GM18909 (cell line): Measurements from ENCODE around the gene POLR3G.

Source experiments
- ATAC-seq: cut with Tn5 transposase; IDR thresholded peaks from one replicate; pipeline ENCODE4 v1.9.1; 2021; ENCODE audit warnings: mild to moderate bottlenecking; ENCODE audit not compliant: unreplicated experiment, poor library complexity

POLR3G gene, protein sequence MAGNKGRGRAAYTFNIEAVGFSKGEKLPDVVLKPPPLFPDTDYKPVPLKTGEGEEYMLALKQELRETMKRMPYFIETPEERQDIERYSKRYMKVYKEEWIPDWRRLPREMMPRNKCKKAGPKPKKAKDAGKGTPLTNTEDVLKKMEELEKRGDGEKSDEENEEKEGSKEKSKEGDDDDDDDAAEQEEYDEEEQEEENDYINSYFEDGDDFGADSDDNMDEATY

DNA sequence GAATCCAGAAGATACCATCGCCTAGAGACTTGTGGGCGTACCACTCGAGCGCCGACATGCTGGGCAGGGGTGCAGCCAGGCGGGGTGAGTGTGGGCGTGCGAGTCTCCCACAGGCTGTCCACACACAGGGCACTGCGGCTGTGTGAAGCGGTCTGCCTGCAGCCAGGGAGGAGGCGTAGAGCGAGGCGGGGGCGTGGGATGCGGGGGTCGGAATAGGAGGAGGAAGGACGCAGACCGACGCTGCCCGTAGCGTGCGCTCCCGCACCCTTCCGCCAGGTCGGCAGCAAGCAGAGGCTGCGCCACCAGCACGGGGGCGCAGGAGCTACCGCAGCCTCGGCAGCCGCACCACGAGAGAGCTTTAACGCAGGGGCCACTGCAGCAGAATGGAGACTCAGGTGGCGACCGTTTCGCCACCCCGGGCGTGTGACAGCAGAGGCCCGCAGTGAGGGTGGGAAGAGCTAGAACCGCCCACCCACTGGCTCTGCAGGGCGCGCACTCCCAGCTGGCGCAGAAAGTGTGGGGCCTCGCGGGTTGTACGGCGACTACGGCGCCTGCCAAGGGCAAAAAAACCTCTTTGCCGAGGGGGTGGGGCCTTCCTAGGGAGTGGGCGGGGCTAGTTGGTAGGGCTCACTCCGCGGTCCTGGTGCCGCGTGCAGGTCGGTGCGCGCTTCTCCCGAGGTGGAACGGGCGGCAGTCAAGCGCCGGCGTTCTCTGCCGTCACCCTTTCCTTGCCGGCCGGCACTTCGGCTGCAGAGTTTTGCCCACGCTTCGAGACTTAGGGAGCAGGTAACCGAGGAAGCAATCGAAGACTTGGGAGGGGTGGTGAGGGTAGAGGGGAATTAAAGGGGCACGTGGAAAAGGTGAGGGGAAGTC is at the start of gene POLR3G, which contains the start of gene MBLAC2:
POLR3G (plus strand) TSS at position 630 of the 873 bp plus-strand sequence. CDS start 10,704 bp downstream, outside the sequence.
MBLAC2 (minus strand) TSS at position 537 of the 873 bp plus-strand sequence; CDS start at position 58, 479 bp downstream.
- peak; percentile 90 for ATAC-seq

DNA sequence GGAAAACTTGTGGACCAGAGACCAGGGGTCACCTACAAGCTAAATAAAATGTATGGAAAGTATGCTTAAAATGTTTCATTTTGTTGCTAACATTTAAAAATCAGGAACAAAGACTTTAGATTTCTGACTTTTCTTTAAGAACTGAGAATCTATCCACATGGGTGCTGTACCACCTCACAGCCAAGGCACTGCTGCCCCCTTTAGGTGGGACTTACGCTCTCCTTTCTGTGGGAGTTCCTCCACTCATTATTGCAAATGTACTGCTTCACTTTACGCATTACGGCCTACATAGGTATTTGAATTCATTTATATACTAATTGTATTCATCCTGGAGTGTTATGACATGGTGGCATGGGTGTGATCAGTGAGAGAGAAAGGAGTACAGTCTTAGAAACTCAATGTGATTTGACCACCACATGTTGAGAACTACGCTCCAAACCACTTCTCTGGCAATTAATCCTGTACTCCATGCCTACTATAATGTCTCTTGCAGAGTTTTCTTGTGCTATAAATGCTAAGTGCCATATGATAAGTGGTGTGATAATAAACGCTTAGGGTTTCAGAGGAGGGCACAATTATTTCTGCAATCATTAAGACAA is 40.4 kb upstream of the POLR3G start:
- peak; percentile 75 for ATAC-seq

DNA sequence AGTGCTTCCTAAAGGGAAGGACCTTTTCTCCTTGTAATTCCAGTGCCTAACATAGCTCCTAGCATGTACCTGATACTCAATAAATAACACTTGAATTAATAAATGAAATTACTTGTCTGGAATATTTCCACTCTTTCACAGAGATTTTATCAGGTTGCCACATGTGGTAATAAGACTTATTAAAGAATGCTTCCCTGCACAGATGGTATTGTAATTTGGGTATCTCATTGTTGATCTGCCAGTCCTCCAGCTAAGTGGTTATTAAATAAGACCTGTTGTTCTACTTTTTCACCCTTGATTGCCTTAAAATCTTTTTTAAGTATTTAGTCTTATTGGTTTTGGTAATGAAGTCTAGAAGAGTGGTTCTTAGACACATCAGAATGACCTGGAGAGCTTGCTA is 37.0 kb upstream of the POLR3G start:
- ATAC-seq: no peak

DNA sequence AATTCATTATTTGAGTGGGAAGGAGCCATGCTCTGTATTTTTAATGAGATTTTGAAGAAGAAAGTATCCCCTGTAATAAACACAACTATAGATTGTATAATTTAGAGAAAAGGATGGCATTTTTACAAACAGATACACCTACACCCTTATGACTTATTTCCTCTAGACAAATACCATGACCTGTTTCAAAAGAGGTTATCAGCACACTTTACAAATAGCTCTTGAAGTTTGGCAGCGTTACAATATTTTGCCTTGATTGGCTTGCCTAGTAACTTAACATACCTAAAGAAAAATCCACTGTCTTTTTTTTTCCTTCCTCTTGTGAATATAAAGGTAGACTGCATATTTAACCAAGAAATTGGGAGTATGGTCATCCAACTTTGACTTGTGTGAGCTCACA is 36.6 kb upstream of the POLR3G start:
- no peak for ATAC-seq

DNA sequence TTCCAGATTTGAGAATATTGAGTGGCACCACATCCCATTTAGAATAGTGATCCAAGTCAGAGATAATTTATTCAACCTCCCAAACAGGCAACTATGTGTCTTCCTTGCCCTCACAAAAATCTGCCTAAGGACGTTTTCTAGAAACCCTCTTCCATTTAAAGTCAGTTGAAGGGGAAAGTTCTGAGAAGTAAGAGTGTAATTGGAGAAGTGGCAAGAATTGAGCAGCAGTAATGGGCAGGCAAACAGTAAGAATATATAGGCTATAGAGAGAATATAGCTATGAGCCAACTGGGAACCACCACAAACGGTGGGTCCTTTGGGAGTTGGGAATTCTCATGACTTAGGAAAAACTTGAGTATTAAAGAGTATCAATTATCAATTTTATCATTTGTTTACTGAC is 34.0 kb upstream of the POLR3G start:
- ATAC-seq: no peak

DNA sequence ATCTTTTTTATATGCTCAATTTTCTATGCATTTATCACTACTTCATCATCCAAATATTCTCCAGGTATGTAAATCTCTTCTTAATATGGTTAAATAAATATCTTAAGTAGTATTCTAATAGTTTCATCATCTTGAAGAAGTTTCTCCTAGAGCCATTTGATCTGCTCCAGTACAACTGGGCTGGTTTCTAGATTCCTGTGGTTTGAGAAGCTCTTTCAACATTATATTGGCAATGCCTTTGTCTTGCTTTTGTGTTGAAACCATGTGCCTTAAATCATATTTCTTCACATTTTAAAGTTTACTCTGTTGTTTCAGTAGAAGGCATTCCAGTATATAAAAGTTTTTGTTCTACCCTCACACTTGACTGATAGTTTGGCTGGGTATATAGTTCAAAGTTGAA is 27.7 kb upstream of the POLR3G start:
- no peak for ATAC-seq

DNA sequence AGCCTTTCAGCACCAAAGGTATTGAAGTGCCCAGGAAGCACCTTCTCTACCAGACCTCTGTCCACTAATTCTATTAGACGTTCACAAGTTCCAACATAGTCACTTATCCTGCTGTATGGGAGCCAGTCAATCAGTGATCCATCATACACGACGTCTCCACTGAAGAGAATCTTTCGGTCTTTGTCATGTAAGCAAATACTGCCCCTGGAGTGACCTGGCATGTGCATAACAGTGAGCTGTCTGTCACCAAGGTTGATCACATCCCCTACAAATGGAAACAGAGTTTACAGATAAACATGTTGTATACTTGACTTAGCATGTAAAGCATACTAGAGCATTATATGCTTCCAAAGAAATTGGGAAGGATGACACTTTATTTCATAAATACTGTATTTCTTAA is 13.4 kb upstream of the POLR3G start:
- ATAC-seq: no peak

DNA sequence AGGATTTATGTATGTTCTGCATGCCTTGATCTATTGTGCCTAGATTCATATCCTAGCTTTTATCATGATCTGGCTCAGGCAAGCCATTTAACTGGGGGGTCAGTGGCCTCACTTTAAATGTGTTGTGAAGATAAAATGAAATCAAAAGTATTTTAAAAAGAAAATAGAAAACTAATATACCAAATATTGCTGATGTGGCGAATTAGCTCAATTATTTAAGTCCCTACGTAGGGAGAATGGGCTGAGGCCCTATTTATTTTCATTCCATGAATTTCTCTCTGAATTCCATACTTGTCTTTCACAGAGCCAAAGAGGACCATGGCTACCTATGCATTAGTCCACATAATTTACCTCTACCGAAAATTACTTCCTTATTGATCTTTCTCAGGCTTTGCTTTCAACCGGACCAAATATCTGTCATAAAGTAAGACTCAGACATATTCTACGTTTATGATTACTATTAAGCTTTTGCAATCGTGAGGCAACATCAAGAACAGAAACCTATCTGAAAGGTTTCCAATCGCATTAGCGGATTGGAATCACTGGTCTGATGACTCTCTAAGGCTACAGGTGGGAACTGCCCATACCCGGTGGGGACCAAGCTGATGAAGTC is 1.8 kb upstream of the POLR3G start:
- peak; percentile 15 for ATAC-seq

DNA sequence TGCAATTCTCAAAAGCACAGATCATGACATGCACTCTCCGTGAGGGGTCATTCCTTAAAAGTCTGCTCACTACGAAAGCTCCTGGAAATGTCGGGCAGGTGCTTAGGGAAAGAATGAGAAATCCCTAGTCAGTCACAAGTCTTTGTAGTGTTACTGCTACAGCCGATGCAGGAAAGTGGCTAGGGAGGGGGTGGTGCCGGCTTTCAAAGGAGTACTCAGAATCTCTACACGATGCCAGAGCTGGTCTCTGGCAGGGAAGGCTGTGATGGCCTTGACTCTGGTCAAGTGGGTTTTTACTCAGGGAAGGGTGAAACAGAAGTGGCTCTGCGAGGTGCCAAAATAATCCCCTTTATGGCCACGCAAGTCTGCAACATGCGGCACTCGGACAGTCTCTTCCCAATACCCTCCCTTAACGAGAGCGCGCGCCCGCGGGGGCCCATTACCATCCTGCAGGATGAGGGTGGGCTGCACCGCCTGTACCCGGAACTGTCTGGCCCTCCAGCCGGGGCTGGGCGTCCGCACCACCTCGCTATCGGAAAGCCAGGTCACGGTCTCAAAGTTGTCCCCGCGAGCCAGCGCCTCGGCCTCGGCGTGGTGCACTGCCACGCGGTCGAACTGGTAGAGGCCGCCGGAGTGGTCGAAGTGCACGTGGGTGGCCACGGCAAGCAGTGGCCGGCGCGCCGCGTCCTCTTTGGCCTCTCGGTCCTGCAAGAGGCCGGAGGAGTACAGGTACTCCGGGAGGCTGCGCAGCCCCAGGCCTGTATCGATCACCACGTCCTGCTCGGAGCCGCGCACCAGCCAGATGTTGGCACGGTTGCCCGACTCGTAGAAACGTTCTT is 1.0 kb upstream of the POLR3G start:
- ATAC-seq: peak; percentile 15

DNA sequence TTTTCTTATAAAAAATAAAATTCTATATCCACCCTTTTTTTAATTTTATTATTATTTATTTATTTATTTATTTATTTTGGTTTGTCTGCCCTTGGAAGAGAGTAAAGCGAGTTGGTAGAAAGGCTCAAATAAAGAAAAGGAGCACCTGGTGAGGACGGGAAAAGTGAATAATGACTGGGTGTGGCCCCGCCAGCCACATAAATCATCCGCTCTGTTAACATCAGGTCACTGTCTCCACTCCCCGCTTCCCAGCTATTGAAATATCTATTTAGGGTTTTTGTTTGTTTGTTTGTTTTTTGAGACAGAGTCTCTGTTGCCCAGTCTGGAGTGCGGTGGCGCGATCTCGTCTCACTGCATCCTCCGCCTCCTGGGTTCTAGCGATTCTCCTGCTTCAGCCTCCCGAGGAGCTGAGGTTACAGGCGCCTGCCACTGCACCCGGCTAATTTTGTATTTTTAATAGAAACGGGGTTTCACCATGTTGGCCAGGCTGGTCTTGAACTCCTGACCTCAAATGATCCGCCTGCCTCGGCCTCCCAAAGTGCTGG is 844 bp downstream of the POLR3G start:
- ATAC-seq: no peak

DNA sequence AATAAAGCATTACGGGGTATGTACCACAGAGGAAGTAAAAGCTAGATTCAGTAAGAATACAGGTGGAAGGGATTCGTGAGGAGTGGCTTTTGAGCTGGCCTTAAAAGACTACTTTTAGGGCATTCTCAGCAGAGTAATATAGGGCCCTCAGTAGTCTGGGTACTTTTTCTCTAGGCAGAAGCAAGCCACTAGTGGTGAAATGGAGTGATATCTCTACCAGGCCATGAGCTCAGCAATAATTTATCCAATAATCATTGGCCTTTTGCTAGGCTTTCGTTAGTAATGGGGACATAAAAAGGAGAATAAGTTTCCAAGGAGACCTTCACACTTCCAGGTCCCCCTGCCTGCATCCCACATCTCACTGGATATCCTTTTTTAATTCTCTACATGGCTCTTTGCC is 1.7 kb downstream of the POLR3G start:
- ATAC-seq: no peak

DNA sequence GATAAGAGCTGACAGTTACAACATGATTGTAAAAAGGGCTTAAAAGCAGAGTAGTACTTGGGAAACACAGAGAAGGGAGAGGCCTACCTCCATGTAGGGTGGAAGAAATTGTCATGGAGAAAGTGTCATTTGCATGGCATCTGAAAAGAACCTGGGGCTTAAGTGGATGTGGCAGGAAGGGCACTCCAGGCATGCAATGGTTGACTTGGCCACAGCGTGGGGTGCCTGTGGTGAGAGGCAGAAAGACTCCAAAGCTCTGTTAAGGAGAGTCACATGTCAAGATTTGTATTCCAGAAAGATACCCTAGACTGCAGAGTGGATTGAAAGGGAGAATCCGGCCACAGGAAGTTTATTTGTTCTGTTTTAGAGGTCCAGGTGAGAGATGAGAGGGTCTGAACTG is 2.4 kb downstream of the POLR3G start:
- no peak for ATAC-seq

DNA sequence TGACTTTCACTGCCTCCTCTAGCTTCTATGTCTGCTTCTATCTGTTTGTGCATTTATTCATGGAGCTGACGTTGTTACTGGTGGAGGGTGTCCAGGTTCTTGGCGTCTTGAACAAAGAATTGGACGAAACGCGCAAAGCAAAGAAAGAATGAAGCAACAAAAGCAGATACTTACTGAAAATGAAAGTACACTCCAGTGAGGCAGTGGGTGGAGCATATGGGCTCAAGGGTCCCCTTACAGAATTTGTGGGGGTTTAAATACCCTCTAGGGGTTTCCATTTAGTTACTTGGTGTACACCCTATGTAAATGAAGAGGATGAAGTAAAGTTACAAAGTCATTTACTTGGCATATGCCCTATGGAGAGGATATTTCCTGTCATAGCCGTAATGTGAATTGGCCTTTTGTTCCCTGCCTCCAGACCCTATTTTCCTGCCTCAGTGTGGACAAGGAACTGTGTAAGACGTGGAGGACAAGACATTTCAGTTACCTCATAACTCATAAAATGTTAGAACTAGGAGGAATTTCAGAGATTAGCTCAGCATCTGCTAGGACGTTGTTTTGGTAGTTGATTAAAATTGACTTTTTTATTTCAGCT is 3.1 kb downstream of the POLR3G start:
- ATAC-seq: no peak

DNA sequence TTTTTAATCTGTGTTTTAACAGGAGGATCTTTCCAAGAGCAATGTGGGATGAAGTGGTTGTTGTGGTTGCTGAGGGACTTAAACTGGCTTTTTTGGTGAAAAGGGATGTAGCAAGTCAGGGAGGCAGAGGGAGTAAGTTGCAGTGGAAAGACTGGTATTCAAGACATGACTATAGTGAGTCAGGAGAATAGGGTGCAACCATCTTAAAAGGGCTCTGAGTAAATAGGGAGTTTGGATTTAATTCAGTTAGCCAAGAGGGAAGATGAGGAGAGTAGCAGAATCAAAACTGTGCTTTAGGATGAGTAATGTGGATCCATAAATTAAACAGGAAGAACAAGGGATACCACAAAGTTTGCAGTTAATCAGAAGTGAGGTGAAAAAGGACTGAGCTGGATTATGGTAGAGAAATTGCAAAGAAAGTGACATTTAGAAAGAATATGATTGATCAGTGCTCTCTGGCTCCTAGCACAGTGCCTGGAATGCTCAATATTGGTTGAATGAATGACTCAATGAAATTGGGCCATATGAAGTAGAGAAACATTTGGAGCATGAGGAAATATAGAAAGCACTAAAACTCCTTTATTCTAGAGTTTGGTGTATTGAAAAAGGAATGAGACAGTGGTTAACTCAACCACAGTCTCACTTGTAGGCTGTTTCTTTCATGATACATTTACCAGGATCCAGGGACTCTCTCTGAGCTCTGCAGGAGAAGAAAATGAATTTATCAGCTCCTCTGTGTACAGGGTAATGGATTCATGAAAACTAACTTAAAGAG is 5.1 kb downstream of the POLR3G start:
- no peak for ATAC-seq

DNA sequence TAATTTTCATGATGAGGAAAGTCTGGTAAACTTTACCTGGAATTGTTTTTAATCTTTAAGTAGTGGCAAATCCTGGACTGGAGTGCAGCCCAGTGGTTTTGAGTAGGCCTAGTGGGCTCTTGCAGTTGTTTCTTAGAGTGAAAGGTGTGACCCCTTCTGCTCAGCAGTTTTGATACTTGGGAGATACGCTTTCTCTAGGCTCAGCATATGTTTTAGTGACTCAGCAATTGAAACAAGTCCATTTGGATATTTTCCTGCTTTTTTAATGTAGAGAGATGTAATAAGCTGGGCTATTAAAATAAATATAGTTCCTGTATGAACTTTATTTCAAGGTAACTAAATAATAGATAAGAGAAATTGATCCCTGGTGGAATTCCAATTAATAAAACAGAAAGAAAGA is 6.0 kb downstream of the POLR3G start:
- ATAC-seq: no peak

DNA sequence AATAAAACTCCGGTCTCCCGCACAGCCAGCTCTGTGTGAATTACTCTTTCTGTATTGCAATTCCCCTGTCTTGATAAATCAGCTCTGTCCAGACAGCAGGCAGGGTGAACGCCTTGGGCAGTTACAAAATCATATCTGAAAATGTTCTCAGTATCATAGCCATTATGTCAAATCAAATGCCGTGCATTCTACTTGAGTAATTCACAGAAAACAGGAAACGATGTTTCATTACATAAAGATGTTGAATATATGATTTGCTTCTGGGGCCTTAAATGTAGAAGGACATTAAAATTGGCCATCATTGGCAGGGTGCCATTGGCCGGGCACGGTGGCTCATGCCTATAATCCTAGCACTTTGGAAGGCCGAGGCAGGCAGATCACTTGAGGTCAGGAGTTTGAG is 8.5 kb downstream of the POLR3G start:
- ATAC-seq: no peak

DNA sequence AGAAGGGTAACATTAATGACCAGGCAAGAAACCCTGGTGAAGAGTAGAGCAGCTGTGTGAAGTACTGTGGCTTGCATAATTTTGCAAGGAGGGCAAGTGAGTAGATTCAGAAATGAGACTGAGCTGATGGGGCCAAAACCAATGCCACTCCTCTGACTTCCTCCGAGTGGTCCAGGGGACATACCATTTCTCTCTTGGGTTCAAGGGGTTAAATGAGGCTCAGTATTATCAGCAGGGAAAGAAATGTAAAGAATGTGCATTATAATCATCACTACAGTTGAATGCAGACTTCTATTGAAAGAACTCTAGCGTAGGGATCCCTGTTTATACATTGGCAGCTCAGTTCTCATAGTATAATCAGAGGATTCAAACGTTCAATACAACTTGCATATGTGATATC is 9.9 kb downstream of the POLR3G start:
- ATAC-seq: no peak

DNA sequence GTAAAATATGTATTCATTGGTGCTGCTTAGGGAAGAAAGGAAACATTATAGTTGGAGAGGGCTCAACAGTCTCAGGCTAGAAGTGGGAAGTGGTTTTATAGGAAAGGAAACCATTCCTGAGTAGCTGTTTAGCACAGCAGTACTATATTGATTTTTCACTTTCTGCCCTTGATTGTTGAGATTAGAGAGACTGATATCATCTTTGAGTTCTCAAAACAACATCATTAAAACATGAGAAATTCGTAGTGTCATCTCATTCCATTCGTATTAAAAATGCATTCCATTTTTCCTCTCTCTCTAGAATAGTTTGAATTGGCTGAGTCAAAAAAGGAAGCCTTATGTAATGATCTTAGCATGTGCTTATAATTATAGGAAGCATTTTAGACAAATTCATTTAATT is 14.1 kb downstream of the POLR3G start:
- ATAC-seq: no peak

DNA sequence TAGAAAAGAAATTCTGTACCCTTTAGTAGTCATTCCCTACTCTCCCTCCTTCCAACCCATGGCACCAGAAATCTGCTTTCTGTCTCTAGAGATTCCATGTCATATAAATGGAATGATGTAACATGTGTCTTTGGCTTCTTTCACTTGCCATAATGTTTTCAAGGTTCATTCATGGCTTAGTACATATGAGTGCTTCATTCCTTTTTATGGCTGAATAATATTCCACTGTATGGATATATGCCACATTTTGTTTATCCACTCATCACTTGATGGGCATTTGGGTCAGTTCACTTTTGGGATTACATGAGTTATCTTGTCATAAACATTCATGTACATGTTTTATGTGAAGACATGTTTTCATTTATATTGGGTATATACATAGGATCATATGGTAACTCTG is 19.4 kb downstream of the POLR3G start:
- no peak for ATAC-seq
